Measurements from ENCODE around the gene EXOSC3.
"Not testable (repeated sequence)": the region's sequence is repeated elsewhere in the genome, so short reads cannot be mapped to it uniquely, and the experiment has no call there.

- TF ChIP-seq, protein P1, sequence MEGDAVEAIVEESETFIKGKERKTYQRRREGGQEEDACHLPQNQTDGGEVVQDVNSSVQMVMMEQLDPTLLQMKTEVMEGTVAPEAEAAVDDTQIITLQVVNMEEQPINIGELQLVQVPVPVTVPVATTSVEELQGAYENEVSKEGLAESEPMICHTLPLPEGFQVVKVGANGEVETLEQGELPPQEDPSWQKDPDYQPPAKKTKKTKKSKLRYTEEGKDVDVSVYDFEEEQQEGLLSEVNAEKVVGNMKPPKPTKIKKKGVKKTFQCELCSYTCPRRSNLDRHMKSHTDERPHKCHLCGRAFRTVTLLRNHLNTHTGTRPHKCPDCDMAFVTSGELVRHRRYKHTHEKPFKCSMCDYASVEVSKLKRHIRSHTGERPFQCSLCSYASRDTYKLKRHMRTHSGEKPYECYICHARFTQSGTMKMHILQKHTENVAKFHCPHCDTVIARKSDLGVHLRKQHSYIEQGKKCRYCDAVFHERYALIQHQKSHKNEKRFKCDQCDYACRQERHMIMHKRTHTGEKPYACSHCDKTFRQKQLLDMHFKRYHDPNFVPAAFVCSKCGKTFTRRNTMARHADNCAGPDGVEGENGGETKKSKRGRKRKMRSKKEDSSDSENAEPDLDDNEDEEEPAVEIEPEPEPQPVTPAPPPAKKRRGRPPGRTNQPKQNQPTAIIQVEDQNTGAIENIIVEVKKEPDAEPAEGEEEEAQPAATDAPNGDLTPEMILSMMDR (IDR thresholded peaks at IDR 0.05): not testable (repeated sequence)
- TF ChIP-seq POLR2A (IDR thresholded peaks at IDR 0.05): not testable (repeated sequence)
Observed at GRCh38 chr9:37765263-37765662, 19.6 kb downstream of the EXOSC3 start.

All from Peyer's patch (tissue), 4 donors.